ENCODE data around the gene BSPRY.

- TF ChIP-seq, protein P1, sequence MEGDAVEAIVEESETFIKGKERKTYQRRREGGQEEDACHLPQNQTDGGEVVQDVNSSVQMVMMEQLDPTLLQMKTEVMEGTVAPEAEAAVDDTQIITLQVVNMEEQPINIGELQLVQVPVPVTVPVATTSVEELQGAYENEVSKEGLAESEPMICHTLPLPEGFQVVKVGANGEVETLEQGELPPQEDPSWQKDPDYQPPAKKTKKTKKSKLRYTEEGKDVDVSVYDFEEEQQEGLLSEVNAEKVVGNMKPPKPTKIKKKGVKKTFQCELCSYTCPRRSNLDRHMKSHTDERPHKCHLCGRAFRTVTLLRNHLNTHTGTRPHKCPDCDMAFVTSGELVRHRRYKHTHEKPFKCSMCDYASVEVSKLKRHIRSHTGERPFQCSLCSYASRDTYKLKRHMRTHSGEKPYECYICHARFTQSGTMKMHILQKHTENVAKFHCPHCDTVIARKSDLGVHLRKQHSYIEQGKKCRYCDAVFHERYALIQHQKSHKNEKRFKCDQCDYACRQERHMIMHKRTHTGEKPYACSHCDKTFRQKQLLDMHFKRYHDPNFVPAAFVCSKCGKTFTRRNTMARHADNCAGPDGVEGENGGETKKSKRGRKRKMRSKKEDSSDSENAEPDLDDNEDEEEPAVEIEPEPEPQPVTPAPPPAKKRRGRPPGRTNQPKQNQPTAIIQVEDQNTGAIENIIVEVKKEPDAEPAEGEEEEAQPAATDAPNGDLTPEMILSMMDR (IDR thresholded peaks at IDR 0.05) = no peak
- TF ChIP-seq EZH2phosphoT487 (IDR thresholded peaks at IDR 0.05) = no peak
- TF ChIP-seq EZH2 (IDR thresholded peaks at IDR 0.05) = no peak
These were observed 19.9 kb downstream of the BSPRY start for GRCh38 chr9:113368982-113369854.

All from neural progenitor cell (in vitro differentiated cells).